Chondrocyte (in vitro differentiated cells): ENCODE results near the gene QKI. TPM values are rescaled to one million over a fixed set of nuclear protein-coding genes. Genes with fewer than 3 reads are reported as not detected.

Experiments
- DNase-seq: peaks from one replicate; pipeline ENCODE4 v3.0.0; 2021; ENCODE audit warnings: mixed read lengths, low spot score
- H3K27ac Mint-ChIP-seq: one replicate; pipeline ENCODE4 v1.8.0; 2021; ENCODE audit warnings: mild to moderate bottlenecking, moderate library complexity, mixed read lengths; ENCODE audit not compliant: unreplicated experiment
- H3K27me3 Mint-ChIP-seq: 2 replicates; pipeline ENCODE4 v1.8.0; 2021; ENCODE audit warnings: low read depth, mixed read lengths
- H3K36me3 Mint-ChIP-seq: 2 replicates; pipeline ENCODE4 v1.8.0; 2021; ENCODE audit warnings: low read depth, mixed read lengths
- H3K4me1 Mint-ChIP-seq: 2 replicates; pipeline ENCODE4 v1.8.0; 2021; ENCODE audit warnings: low read depth, mild to moderate bottlenecking, mixed read lengths
- H3K4me3 Mint-ChIP-seq: one replicate; pipeline ENCODE4 v1.8.0; 2021; ENCODE audit warnings: mild to moderate bottlenecking, moderate library complexity, mixed read lengths; ENCODE audit not compliant: unreplicated experiment
- H3K9me3 Mint-ChIP-seq: 2 replicates; pipeline ENCODE4 v1.8.0; 2021; ENCODE audit warnings: low read depth, mixed read lengths
- total RNA-seq: library from RNA; stranded (reverse); gene quantifications from 3 replicates; pipeline ENCODE4 v1.2.1, GENCODE V29; 2021
- TF ChIP-seq, protein P1 (sequence below): fragments of 200-600 bp; sonication (generic); IDR thresholded peaks from 2 replicates; pipeline ENCODE4 v1.5.0; 2021; ENCODE audit warnings: antibody characterized with exemption, mild to moderate bottlenecking, moderate library complexity

Gene QKI
- total RNA-seq, 1 donor from 2014 or later: 189 TPM

- H3K27me3 Mint-ChIP-seq: no peaks in the 10 kb centered on the region
- peak overlapping the region; percentile 86 for H3K27ac Mint-ChIP-seq
- DNase-seq: no peak
- peaks cover 24% of the 10 kb centered on the region for H3K4me1 Mint-ChIP-seq
- no peak overlapping the region for H3K4me3 Mint-ChIP-seq
- H3K9me3 Mint-ChIP-seq: peaks cover 8% of the 10 kb centered on the region
- H3K36me3 Mint-ChIP-seq: peaks cover 3% of the 10 kb centered on the region
- TF ChIP-seq, protein P1, sequence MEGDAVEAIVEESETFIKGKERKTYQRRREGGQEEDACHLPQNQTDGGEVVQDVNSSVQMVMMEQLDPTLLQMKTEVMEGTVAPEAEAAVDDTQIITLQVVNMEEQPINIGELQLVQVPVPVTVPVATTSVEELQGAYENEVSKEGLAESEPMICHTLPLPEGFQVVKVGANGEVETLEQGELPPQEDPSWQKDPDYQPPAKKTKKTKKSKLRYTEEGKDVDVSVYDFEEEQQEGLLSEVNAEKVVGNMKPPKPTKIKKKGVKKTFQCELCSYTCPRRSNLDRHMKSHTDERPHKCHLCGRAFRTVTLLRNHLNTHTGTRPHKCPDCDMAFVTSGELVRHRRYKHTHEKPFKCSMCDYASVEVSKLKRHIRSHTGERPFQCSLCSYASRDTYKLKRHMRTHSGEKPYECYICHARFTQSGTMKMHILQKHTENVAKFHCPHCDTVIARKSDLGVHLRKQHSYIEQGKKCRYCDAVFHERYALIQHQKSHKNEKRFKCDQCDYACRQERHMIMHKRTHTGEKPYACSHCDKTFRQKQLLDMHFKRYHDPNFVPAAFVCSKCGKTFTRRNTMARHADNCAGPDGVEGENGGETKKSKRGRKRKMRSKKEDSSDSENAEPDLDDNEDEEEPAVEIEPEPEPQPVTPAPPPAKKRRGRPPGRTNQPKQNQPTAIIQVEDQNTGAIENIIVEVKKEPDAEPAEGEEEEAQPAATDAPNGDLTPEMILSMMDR: no peak
Observed at GRCh38 chr6:163627274-163628062, 212.9 kb downstream of the QKI start.
